HepG2 (cell line): ENCODE data around the gene ABCG5. TPM values are rescaled to one million over a fixed set of nuclear protein-coding genes. Genes with fewer than 3 reads are reported as not detected.

ENCODE experiments used
- ATAC-seq: fragments of 200-7000 bp; cut with Tn5 transposase; 3 replicates; pipeline ENCODE4 v1.9.1; 2020; ENCODE audit warnings: mild to moderate bottlenecking, moderate library complexity
- BruUV-seq: library from RNA; stranded (reverse); fragments of 400-500 nt; replicated peaks from 2 replicates; lab custom pipeline; 2021; lab: Mats Ljungman, UMichigan
- CTCF ChIA-PET: fragments of 300-600 bp; formaldehyde crosslinking; extraction: SDS; loops from one replicate; lab custom pipeline; 2021; ENCODE audit warnings: low total read pairs, inconsistent platforms, low intra/inter-chr PET ratio; lab: Yijun Ruan, JAX
- POLR2A ChIA-PET: fragments of 350-600 bp; sonication (Branson Sonifier 250); formaldehyde crosslinking; loops from one replicate; lab custom pipeline; 2020; ENCODE audit warnings: antibody characterized with exemption, inconsistent platforms; lab: Yijun Ruan, JAX
- DNase-seq: peaks from one replicate; pipeline ENCODE4 v3.0.0-alpha.2; 2015; ENCODE audit warnings: low spot score
- FAIRE-seq: peaks from 3 replicates; lab custom pipeline; 2011; peaks lifted over from hg19 to GRCh38; lab: Jason Lieb, UNC
- H2AFZ ChIP-seq: one replicate; pipeline ENCODE4 v1.6.1; 2011; ENCODE audit warnings: low read length, inconsistent platforms
- H3K27ac ChIP-seq: fragments of 300-600 bp; 3 replicates; pipeline ENCODE4 v1.8.0; 2011; ENCODE audit warnings: mixed run types, mild to moderate bottlenecking, mixed read lengths, low read length, inconsistent platforms; ENCODE audit not compliant: insufficient read depth; ENCODE audit errors: extremely low read length
- H3K27me3 ChIP-seq, 2 experiments: fragments of 200-600 bp in 1 of 2; 2 replicates in 1 of 2; 3 replicates in 1 of 2; pipeline versions ENCODE4 v1.6.0 to v1.8.0; 2011; ENCODE audit warnings: low read length in 2 of 2, mild to moderate bottlenecking in 2 of 2, moderate library complexity in 2 of 2, inconsistent platforms in 1 of 2; ENCODE audit not compliant: insufficient read depth in 2 of 2, control insufficient read depth in 1 of 2
- H3K36me3 ChIP-seq, 2 experiments: fragments of 200-600 bp in 1 of 2; replicated peaks in 1 of 2; 2 replicates in 1 of 2; 3 replicates in 1 of 2; pipeline versions ENCODE4 v1.5.1 to v1.8.0; 2011; ENCODE audit warnings: low read length in 2 of 2, inconsistent platforms in 1 of 2; ENCODE audit not compliant: insufficient read depth in 2 of 2, control insufficient read depth in 1 of 2
- H3K4me1 ChIP-seq: 2 replicates; pipeline ENCODE4 v1.5.1; 2012; ENCODE audit warnings: low read length, inconsistent platforms; ENCODE audit not compliant: insufficient read depth
- H3K4me2 ChIP-seq: 2 replicates; pipeline ENCODE4 v1.6.0; 2011; ENCODE audit warnings: low read depth, low read length, inconsistent platforms
- H3K4me3 ChIP-seq, 3 experiments: fragments of 200-600 bp in 1 of 3; sonication (generic), shearing (Covaris generic) in 1 of 3; replicated peaks in 1 of 3; 2 replicates each; pipeline ENCODE4 v1.5.1; 2011 to 2016; ENCODE audit warnings: low read length in 3 of 3, inconsistent platforms in 2 of 3, low read depth in 2 of 3, mild to moderate bottlenecking in 2 of 3, control low read depth in 1 of 3, mixed read lengths in 1 of 3; ENCODE audit not compliant: insufficient read depth in 1 of 3
- H3K79me2 ChIP-seq: one replicate; pipeline ENCODE4 v1.6.1; 2011; ENCODE audit warnings: low read length, inconsistent platforms; ENCODE audit not compliant: insufficient read depth
- H3K9ac ChIP-seq: 2 replicates; pipeline ENCODE4 v1.6.0; 2011; ENCODE audit warnings: mild to moderate bottlenecking, low read depth, low read length, inconsistent platforms; ENCODE audit not compliant: insufficient read depth
- H3K9me3 ChIP-seq: 2 replicates; pipeline ENCODE4 v1.5.1; 2012; ENCODE audit warnings: mild to moderate bottlenecking, low read length
- H4K20me1 ChIP-seq: 2 replicates; pipeline ENCODE4 v1.6.0; 2011; ENCODE audit warnings: inconsistent platforms, mild to moderate bottlenecking, low read length, moderate library complexity; ENCODE audit not compliant: insufficient read depth
- NR2F1 ChIP-seq, 2 experiments: fragments of 450-650 bp in 1 of 2; formaldehyde crosslinking in 1 of 2; IDR thresholded peaks; 2 replicates each; pipeline versions ENCODE4 v1.5.0 to v1.6.1; 2016 to 2020; ENCODE audit warnings: mild to moderate bottlenecking in 1 of 2, missing compliant biosample characterization in 1 of 2, missing genetic modification reagents in 1 of 2, moderate library complexity in 1 of 2
- TGIF2 ChIP-seq: IDR thresholded peaks from 2 replicates; pipeline ENCODE4 v1.6.1; 2016; ENCODE audit warnings: control low read depth, missing compliant biosample characterization
- ZNF180 ChIP-seq: sonication (generic); formaldehyde crosslinking; IDR thresholded peaks from 2 replicates; pipeline ENCODE4 v1.4.0; 2020; ENCODE audit warnings: low read depth, missing genetic modification reagents, borderline replicate concordance
- ZNF687 ChIP-seq: sonication (generic); formaldehyde crosslinking; IDR thresholded peaks from 2 replicates; pipeline ENCODE4 v1.5.1; 2020; ENCODE audit warnings: mild to moderate bottlenecking, missing genetic modification reagents, moderate library complexity
- ZNF766 ChIP-seq: sonication (generic); formaldehyde crosslinking; IDR thresholded peaks from 2 replicates; pipeline ENCODE4 v1.5.0; 2020; ENCODE audit warnings: missing genetic modification reagents, borderline replicate concordance
- ZSCAN5A ChIP-seq: sonication (generic); formaldehyde crosslinking; IDR thresholded peaks from 2 replicates; pipeline ENCODE4 v1.8.0; 2022; ENCODE audit warnings: mild to moderate bottlenecking, missing genetic modification reagents, borderline replicate concordance
- WGBS: methylation state at CpG from one replicate; pipeline ENCODE4 v1.1.6; 2017; ENCODE audit warnings: low lambda C conversion rate; 5-methylcytosine and 5-hydroxymethylcytosine counted together
- in situ Hi-C: cut with HindIII; loops from 2 replicates; pipeline ENCODE4 v1.10.0; 2017; ENCODE audit warnings: low pct_unique_long_range_greater_than_20kb; ENCODE audit not compliant: extremely low pct_ligation_motif_present
- intact Hi-C: fragments of 100-400 bp; cut with micrococcal nuclease; formaldehyde crosslinking; loops from one replicate; pipeline ENCODE4 v1.10.0; 2022; ENCODE audit not compliant: unreplicated experiment
- polyA plus RNA-seq, 8 experiments: library from polyadenylated mRNA; depleted of rRNA in 3 of 8; stranded (reverse) in 7 of 8; unstranded in 1 of 8; fragments of >200 nt; fragmentation: Illumina TruSeq in 4 of 8; extraction: Trizol in 4 of 8; gene quantifications; 2 replicates each; pipeline versions ENCODE4 v1.2.1 to v1.2.3, GENCODE V29; 2011 to 2016; ENCODE audit warnings: low read depth in 4 of 8, missing spikeins in 1 of 8, mixed read lengths in 1 of 8; ENCODE audit not compliant: insufficient read depth in 1 of 8
- total RNA-seq, 5 experiments: library from RNA; depleted of rRNA; stranded (reverse); fragments of >200 nt; fragmentation: Illumina TruSeq; extraction: Trizol; gene quantifications; 2 replicates each; pipeline ENCODE4 v1.2.3, GENCODE V29; 2016; ENCODE audit warnings: low read depth in 1 of 5
- TF ChIP-seq, protein P1 (sequence below): sonication (generic); formaldehyde crosslinking; IDR thresholded peaks from 2 replicates; pipeline ENCODE4 v1.4.0; 2020; ENCODE audit warnings: missing genetic modification reagents
- TF ChIP-seq, protein P2 (sequence below): IDR thresholded peaks from 2 replicates; pipeline ENCODE4 v1.6.1; 2016; ENCODE audit warnings: low read depth, borderline replicate concordance

The ABCG5 gene
- total and polyA plus RNA-seq, 2 of the 13 experiments (the other 11 are each of a cell fraction or from before 2014, with no cell fraction given), result 15.1 to 39.0 TPM

GRCh38 chr2:43778233-43778632 lies 60.4 kb downstream of the ABCG5 start:
- no peak overlapping the region for H3K27ac ChIP-seq
- DNase-seq, result no peak
- no peaks in the 10 kb centered on the region; a peak in 1 of 5 replicates for H3K27me3 ChIP-seq
- intact Hi-C loops, result loop anchor here (10.0 kb wide), 1 partner anchor 143 kb away; the partner anchor contains the start of gene PLEKHH2
- TF ChIP-seq, protein P1, sequence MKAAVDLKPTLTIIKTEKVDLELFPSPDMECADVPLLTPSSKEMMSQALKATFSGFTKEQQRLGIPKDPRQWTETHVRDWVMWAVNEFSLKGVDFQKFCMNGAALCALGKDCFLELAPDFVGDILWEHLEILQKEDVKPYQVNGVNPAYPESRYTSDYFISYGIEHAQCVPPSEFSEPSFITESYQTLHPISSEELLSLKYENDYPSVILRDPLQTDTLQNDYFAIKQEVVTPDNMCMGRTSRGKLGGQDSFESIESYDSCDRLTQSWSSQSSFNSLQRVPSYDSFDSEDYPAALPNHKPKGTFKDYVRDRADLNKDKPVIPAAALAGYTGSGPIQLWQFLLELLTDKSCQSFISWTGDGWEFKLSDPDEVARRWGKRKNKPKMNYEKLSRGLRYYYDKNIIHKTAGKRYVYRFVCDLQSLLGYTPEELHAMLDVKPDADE (CRISPR knock-in tag), result no peak
- TF ChIP-seq TGIF2 (CRISPR knock-in tag) (no peak), ZNF766 (CRISPR knock-in tag) (no peak), ZNF687 (no peak), NR2F1 (CRISPR knock-in tag; IDR thresholded peaks at IDR 0.05) (no peak), ZNF180 (no peak), ZSCAN5A (CRISPR knock-in tag) (no peak)
- TF ChIP-seq, protein P2, sequence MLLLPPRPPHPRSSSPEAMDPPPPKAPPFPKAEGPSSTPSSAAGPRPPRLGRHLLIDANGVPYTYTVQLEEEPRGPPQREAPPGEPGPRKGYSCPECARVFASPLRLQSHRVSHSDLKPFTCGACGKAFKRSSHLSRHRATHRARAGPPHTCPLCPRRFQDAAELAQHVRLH (CRISPR knock-in tag), result no peak
- no peaks in the 10 kb centered on the region for H3K9me3 ChIP-seq
- FAIRE-seq, result no peak
- no peak overlapping the region for H3K4me2 ChIP-seq
- no peaks in the 10 kb centered on the region for H3K79me2 ChIP-seq
- no peak overlapping the region for H2AFZ ChIP-seq
- H3K4me1 ChIP-seq, result peaks cover 3% of the 10 kb centered on the region
- H3K4me3 ChIP-seq, result no peak overlapping the region
- 95% methylated on average over 8 of the region's 8 CpGs for WGBS
- H3K9ac ChIP-seq, result no peak overlapping the region
- no peak for ATAC-seq
- H4K20me1 ChIP-seq, result no peaks in the 10 kb centered on the region
- no TSS peak for BruUV-seq
- H3K36me3 ChIP-seq, result peaks cover 0 to 5% of the 10 kb centered on the region in 2 experiments; a peak in 1 of 5 replicates
- in situ Hi-C loops, result no loop called here
- CTCF ChIA-PET, result no interaction called here
- POLR2A ChIA-PET, result no interaction called here
